AG10803 (cell line): ENCODE results near the gene TSPAN3.

ENCODE experiments used
- DNase-seq: peaks from one replicate; pipeline ENCODE4 v3.0.0; 2010; ENCODE audit warnings: low read depth
- H3K4me3 ChIP-seq: 2 replicates; pipeline ENCODE4 v1.5.1; 2011; ENCODE audit warnings: mild to moderate bottlenecking, low read length, control low read depth
- TF ChIP-seq, protein P1 (sequence below): conservative IDR thresholded peaks from 2 replicates; pipeline ENCODE4 v1.5.1; 2011; ENCODE audit warnings: mild to moderate bottlenecking, low read length, control low read depth, inconsistent platforms

The TSPAN3 gene

DNA sequence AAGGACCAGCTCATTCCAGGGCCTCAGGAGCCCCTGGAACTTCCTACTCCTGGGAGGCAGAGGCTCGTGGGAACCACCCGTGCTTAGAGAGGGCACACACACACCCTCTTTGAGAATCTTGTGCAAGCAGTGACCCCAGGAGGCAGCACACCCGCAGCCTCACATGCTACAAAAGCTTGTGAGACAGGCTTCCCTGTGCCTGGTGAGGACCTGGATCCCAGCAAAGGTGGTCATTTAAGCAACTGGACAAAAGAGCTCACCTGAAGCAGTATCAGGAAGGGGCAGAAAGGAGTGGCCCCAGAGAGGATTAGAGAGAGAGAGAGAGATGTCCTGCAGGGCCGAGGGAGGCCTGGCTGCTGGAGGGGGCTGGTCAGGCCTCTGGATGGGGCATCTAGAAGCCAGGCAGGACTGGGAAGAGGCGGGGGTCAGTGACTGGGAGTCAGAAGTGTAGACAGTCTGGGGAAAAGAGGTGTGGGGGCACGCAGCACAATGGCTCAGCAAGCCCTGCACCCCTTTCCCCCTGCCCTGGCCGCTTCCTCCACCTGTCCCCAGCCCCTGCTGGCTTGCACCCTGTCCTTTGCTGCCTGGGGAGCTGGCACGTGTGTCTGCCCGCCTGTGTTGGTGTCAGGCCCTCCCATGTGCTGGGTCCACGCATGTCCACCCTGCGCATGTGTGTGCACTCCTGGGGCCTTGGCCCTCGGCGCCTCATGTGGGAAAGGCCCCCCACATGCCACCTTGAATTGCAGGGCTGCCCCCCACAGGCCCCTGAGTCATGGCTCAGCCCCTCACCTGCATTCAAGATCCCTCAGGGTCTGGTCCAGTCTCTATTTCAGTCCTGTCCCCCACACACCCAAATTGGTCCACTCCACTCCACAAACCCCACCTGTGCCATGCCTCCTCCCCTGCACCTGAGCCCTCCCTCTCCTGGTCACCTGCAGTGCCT lies 36.9 kb downstream of the TSPAN3 start:
- TF ChIP-seq, protein P1, sequence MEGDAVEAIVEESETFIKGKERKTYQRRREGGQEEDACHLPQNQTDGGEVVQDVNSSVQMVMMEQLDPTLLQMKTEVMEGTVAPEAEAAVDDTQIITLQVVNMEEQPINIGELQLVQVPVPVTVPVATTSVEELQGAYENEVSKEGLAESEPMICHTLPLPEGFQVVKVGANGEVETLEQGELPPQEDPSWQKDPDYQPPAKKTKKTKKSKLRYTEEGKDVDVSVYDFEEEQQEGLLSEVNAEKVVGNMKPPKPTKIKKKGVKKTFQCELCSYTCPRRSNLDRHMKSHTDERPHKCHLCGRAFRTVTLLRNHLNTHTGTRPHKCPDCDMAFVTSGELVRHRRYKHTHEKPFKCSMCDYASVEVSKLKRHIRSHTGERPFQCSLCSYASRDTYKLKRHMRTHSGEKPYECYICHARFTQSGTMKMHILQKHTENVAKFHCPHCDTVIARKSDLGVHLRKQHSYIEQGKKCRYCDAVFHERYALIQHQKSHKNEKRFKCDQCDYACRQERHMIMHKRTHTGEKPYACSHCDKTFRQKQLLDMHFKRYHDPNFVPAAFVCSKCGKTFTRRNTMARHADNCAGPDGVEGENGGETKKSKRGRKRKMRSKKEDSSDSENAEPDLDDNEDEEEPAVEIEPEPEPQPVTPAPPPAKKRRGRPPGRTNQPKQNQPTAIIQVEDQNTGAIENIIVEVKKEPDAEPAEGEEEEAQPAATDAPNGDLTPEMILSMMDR: no peak

DNA sequence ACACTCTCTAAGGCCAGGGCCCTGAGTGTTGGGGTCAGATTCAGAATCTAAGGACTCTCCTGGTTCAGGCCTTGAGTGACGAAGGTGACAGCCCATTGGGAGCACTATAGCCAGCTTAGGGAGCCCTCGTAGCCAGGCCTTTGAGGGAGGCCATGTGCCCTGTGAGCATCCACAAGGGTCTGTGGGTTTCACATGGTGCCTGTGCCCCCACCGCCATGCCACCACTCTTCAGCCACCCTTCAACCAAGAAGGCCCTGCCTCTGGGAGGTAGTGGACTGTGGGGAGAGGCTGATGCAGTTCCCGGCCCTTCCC lies 37.5 kb downstream of the TSPAN3 start:
- H3K4me3 ChIP-seq: no peak overlapping the region
- TF ChIP-seq, protein P1: no peak
- DNase-seq: no peak

More for the DNA sequence above, 36.9 kb downstream of the TSPAN3 start:
- DNase-seq: no peak
- H3K4me3 ChIP-seq: no peak overlapping the region

DNA sequence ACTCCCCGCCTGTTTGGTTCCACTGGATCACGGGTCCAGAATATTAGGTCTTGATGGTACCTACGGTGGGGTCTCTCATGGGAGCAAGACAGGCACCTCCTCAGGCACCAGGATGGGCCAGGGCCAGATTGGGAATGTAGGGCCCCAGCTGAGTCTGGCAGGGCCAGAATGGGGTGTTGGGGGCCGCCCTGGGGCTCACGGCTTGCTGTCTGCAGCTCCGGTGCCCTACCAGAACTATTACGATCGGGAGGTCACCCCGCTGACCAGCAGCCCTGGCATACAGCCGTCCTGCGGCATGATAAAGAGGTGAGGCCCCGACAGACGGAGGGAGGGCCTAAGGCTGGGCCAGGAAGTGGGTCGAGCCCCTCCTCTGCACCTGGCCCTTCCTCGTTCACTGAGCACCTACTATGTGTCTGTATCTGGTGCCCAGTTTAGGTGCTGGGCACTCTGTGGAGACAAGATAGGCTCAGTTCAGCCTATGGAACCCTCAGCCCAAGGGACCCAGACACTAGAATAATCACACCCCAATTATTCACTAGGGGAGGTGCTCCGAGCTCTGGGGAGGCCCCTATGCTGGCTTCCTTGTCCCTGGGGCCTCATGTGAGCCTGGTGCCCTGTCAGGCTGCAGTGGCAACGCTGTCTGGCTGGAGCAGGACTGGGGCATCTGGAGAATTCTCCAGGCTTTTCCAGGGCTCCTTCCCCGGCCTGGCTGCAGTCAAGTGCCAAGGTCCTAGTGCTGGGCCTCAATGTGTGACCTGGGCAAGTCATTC lies 38.1 kb downstream of the TSPAN3 start:
- H3K4me3 ChIP-seq: no peak overlapping the region
- TF ChIP-seq, protein P1: no peak
- no peak for DNase-seq

DNA sequence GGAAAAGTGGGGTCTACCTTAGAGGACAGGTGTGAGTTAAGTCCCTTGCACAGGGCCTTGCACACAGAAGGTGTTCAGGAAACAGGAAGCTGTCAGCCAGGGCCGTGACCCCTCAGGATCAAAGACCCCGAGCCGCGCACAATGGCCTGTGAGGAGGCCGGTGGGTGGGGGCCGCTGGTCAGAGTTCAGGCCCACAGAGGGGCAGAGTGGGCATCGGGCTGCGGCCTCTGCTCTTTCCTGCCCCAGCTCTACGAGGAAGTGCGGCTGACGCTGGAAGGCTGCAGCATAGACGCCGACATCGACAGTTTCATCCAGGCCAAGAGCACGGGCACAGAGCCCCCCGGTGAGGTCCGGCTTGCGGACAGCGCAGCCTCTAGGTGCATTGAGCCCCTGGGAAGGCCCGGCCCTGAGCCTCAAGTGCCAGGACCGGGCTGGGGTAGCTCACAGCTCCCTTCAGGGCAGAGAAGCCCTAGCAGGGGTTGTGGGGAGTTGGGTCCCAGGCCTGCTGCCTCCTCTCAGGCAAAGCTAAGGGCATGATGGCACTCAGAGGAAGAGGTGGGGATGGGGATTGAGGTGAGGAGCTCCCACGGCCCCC lies 38.8 kb downstream of the TSPAN3 start:
- DNase-seq: no peak
- TF ChIP-seq, protein P1: no peak

DNA sequence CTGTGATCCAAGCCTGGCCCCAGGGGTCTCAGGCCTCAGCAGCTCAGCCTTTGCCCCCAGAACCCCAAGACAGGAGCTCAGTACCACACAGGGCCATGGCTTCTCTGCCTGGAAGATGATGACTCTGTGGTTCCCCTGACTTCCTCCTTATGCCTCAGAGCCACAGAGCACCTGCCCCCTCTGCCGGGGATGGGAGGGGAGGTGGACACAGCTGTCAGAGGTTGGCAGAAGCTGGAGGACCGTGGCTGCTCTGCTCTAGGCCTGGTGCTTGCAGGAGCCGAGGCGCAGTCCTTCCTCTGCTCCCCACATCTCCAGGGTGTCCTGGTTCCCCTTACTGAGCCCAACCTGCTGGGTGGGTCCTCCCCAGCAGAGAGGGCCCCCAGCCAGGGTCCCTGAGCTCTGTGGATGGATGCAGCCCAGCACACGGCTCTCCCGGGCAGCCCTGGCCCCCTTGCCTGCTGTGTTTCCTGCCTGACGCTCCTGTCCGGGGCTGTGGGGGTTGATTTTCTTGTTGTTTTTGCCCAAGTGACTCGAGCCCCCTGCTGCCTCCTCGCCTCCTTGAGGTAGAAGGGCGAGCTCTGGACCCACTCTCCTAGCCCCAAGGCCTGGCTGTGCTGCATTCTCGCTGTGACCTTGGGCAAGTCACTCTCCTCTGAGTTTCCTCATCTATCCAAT lies 39.4 kb downstream of the TSPAN3 start:
- no peak overlapping the region for H3K4me3 ChIP-seq
- no peak for DNase-seq
- TF ChIP-seq, protein P1: no peak

More for the DNA sequence above, 38.8 kb downstream of the TSPAN3 start:
- no peak overlapping the region for H3K4me3 ChIP-seq

DNA sequence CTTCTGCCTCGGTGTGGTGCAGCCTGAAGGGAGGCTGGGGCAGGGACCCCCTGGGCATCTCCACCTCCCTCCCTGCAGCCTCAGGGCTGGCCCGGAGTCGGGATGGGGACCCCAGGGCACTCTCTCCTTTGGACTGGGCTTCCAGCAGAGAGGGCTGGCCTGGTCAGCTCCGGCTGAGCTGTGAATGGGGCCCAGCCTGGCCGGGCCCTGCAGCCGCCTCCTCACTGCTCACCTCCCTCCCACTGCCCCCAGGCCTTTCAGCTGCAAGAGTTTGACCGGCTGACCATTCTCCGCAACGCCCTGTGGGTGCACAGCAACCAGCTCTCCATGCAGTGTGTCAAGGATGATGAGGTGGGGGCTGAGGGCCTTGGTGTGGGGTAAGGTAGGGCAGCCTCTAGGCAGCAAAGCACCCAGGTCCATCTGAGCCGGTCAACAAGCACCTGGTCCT lies 40.0 kb downstream of the TSPAN3 start:
- TF ChIP-seq, protein P1: no peak
- H3K4me3 ChIP-seq: no peak overlapping the region
- DNase-seq: no peak
